LNCaP clone FGC (cell line): Measurements from ENCODE around the gene CLDN11.

Source experiments
- DNase-seq: peaks from one replicate; pipeline ENCODE4 v3.0.0-alpha.2; 2011; ENCODE audit warnings: low read depth
- H3K4me3 ChIP-seq: 2 replicates; pipeline ENCODE4 v1.5.1; 2011; ENCODE audit warnings: mild to moderate bottlenecking, low read depth, low read length, control low read depth
- CTCF ChIP-seq: IDR thresholded peaks from 2 replicates; pipeline ENCODE4 v1.5.1; 2012; ENCODE audit warnings: mild to moderate bottlenecking; ENCODE audit not compliant: control insufficient read depth, insufficient read depth; ENCODE audit errors: extremely low read depth

CLDN11 gene

GRCh38 chr3:170425491-170426239, 7.0 kb downstream of the CLDN11 start:
- no peak overlapping the region for H3K4me3 ChIP-seq
- no peak for TF ChIP-seq CTCF
- no peak for DNase-seq

GRCh38 chr3:170426240-170426797, 7.7 kb downstream of the CLDN11 start:
- no peak for DNase-seq
- no peak overlapping the region for H3K4me3 ChIP-seq
- no peak for TF ChIP-seq CTCF

- no peak overlapping the region for H3K4me3 ChIP-seq
- TF ChIP-seq CTCF = no peak
- DNase-seq = no peak
Observed at GRCh38 chr3:170428095-170428494, 9.4 kb downstream of the CLDN11 start.

- no peak for TF ChIP-seq CTCF
- no peak for DNase-seq
- H3K4me3 ChIP-seq = no peak overlapping the region
Observed at GRCh38 chr3:170429050-170429449, 10.4 kb downstream of the CLDN11 start.

GRCh38 chr3:170431054-170431453, 12.4 kb downstream of the CLDN11 start:
- no peak for DNase-seq
- TF ChIP-seq CTCF = no peak
- H3K4me3 ChIP-seq = no peak overlapping the region

GRCh38 chr3:170432416-170432815, 13.7 kb downstream of the CLDN11 start:
- DNase-seq = no peak
- TF ChIP-seq CTCF = no peak
- H3K4me3 ChIP-seq = no peak overlapping the region

- no peak overlapping the region for H3K4me3 ChIP-seq
- no peak for TF ChIP-seq CTCF
- no peak for DNase-seq
Observed at GRCh38 chr3:170436697-170437096, 18.0 kb downstream of the CLDN11 start.
